HCT116 (cell line): ENCODE data around the gene KANK4. TPM values are rescaled to one million over a fixed set of nuclear protein-coding genes. Genes with fewer than 3 reads are reported as not detected.

Experiments
- ATAC-seq: fragments of 200-7000 bp; cut with Tn5 transposase; 2 replicates; pipeline ENCODE4 v1.9.1; 2020; ENCODE audit warnings: mild to moderate bottlenecking, moderate library complexity
- BruUV-seq: library from RNA; stranded (reverse); fragments of 400-500 nt; replicated peaks from 2 replicates; lab custom pipeline; 2021; lab: Mats Ljungman, UMichigan
- CTCF ChIA-PET: fragments of 300-600 bp; sonication (Branson Sonifier 250); formaldehyde crosslinking; loops from one replicate; lab custom pipeline; 2021; ENCODE audit warnings: antibody characterized with exemption; lab: Charles Lee
- POLR2A ChIA-PET: fragments of 300-600, 350-600 bp; sonication (Branson Sonifier 250); formaldehyde crosslinking; loops from one replicate; lab custom pipeline; 2021; ENCODE audit warnings: antibody characterized with exemption; lab: Charles Lee
- RAD21 ChIA-PET, 2 experiments: fragments of 300-600 bp; sonication (Branson Sonifier 250); formaldehyde crosslinking; loops; one replicate each; lab custom pipeline; 2023; ENCODE audit warnings: low total read pairs in 2 of 2; ENCODE audit not compliant: uncharacterized antibody in 2 of 2, unreplicated experiment in 2 of 2, low non-redundant PET in 1 of 2; lab: Charles Lee
- DNase-seq: peaks from one replicate; pipeline ENCODE4 v3.0.0-alpha.2; 2010; ENCODE audit warnings: low read depth, low spot score
- H2AFZ ChIP-seq: fragments of 200-600 bp; shearing (Covaris generic), sonication (generic); 2 replicates; pipeline ENCODE4 v1.6.1; 2017; ENCODE audit warnings: low read depth, mixed run types, mixed read lengths, antibody characterized with exemption, low read length; ENCODE audit not compliant: poor library complexity, severe bottlenecking
- H3K27ac ChIP-seq: 2 replicates; pipeline ENCODE4 v1.5.1; 2012; ENCODE audit warnings: low read depth, low read length
- H3K27me3 ChIP-seq: fragments of 200-600 bp; sonication (generic); 2 replicates; pipeline ENCODE4 v1.6.1; 2016; ENCODE audit warnings: mixed run types, low read length, mixed read lengths; ENCODE audit not compliant: insufficient read depth
- H3K36me3 ChIP-seq, 2 experiments: fragments of 200-500 bp in 1 of 2; fragments of 200-600 bp in 1 of 2; sonication (Bioruptor generic) in 1 of 2; sonication (generic) in 1 of 2; 2 replicates each; pipeline versions ENCODE4 v1.5.1 to v1.6.1; 2014 to 2016; ENCODE audit warnings: low read length in 2 of 2, inconsistent platforms in 1 of 2, mixed read lengths in 1 of 2, mixed run types in 1 of 2; ENCODE audit not compliant: insufficient read depth in 2 of 2, control insufficient read depth in 1 of 2
- H3K4me1 ChIP-seq, 2 experiments: fragments of 200-600 bp in 1 of 2; sonication (generic) in 1 of 2; 2 replicates each; pipeline versions ENCODE4 v1.5.1 to v1.6.1; 2012 to 2017; ENCODE audit warnings: low read length in 2 of 2, inconsistent platforms in 1 of 2, mild to moderate bottlenecking in 1 of 2, mixed read lengths in 1 of 2, mixed run types in 1 of 2, moderate library complexity in 1 of 2; ENCODE audit not compliant: insufficient read depth in 2 of 2, control insufficient read depth in 1 of 2
- H3K4me2 ChIP-seq: fragments of 200-600 bp; sonication (generic); 2 replicates; pipeline ENCODE4 v1.6.1; 2017; ENCODE audit warnings: mixed run types, low read length, mixed read lengths
- H3K4me3 ChIP-seq, 2 experiments: fragments of 200-600 bp in 1 of 2; sonication (generic) in 1 of 2; replicated peaks in 1 of 2; 2 replicates each; pipeline ENCODE4 v1.5.1; 2011 to 2016; ENCODE audit warnings: low read length in 2 of 2, control low read depth in 1 of 2, low read depth in 1 of 2, mild to moderate bottlenecking in 1 of 2, mixed read lengths in 1 of 2, mixed run types in 1 of 2
- H3K79me2 ChIP-seq: fragments of 200-600 bp; sonication (generic); 2 replicates; pipeline ENCODE4 v1.6.1; 2017; ENCODE audit warnings: mild to moderate bottlenecking, mixed run types, low read length, moderate library complexity, mixed read lengths; ENCODE audit not compliant: insufficient read depth
- H3K9ac ChIP-seq: fragments of 200-600 bp; sonication (generic); 2 replicates; pipeline ENCODE4 v1.6.1; 2016; ENCODE audit warnings: low read length, mixed read lengths
- H3K9me2 ChIP-seq: fragments of 200-600 bp; sonication (generic), shearing (Covaris generic); 2 replicates; pipeline ENCODE4 v1.6.1; 2017; ENCODE audit warnings: mixed run types, mild to moderate bottlenecking, moderate library complexity; ENCODE audit not compliant: insufficient read depth
- H3K9me3 ChIP-seq, 2 experiments: fragments of 200-500 bp in 1 of 2; fragments of 200-600 bp in 1 of 2; sonication (Bioruptor generic) in 1 of 2; sonication (generic) in 1 of 2; 2 replicates each; pipeline ENCODE4 v1.6.1; 2014 to 2017; ENCODE audit warnings: low read length in 2 of 2, mixed read lengths in 2 of 2, inconsistent platforms in 1 of 2, low read depth in 1 of 2, mild to moderate bottlenecking in 1 of 2, mixed run types in 1 of 2, moderate library complexity in 1 of 2; ENCODE audit not compliant: control insufficient read depth in 1 of 2, insufficient read depth in 1 of 2
- H4K20me1 ChIP-seq: fragments of 200-600 bp; sonication (generic), shearing (Covaris generic); 2 replicates; pipeline ENCODE4 v1.6.1; 2017; ENCODE audit warnings: mixed run types, mild to moderate bottlenecking, moderate library complexity; ENCODE audit not compliant: insufficient read depth
- ATF3 ChIP-seq: IDR thresholded peaks from 2 replicates; pipeline ENCODE4 v1.6.1; 2012
- CEBPB ChIP-seq: IDR thresholded peaks from 2 replicates; pipeline ENCODE4 v1.6.1; 2012; ENCODE audit warnings: low read depth
- CTCF ChIP-seq, 3 experiments: fragments of 200-600 bp in 1 of 3; sonication (generic) in 1 of 3; IDR thresholded peaks in 2 of 3; conservative IDR thresholded peaks in 1 of 3; 2 replicates each; pipeline ENCODE4 v1.5.1; 2012 to 2017; ENCODE audit warnings: low read depth in 2 of 3, low read length in 2 of 3, antibody characterized with exemption in 1 of 3, borderline replicate concordance in 1 of 3, control low read depth in 1 of 3, mild to moderate bottlenecking in 1 of 3, mixed read lengths in 1 of 3, mixed run types in 1 of 3, moderate library complexity in 1 of 3; ENCODE audit not compliant: insufficient read depth in 1 of 3
- ELF1 ChIP-seq: IDR thresholded peaks from 2 replicates; pipeline ENCODE4 v1.6.1; 2012; ENCODE audit warnings: low read depth, borderline replicate concordance
- EZH2phosphoT487 ChIP-seq: fragments of 200-600 bp; IDR thresholded peaks from 2 replicates; pipeline ENCODE4 v1.6.1; 2018; ENCODE audit warnings: antibody characterized with exemption, borderline replicate concordance
- FOSL1 ChIP-seq: IDR thresholded peaks from 2 replicates; pipeline ENCODE4 v1.6.1; 2012; ENCODE audit warnings: low read depth
- JUND ChIP-seq: IDR thresholded peaks from 2 replicates; pipeline ENCODE4 v1.6.1; 2012
- YY1 ChIP-seq: IDR thresholded peaks from 2 replicates; pipeline ENCODE4 v1.6.1; 2011; ENCODE audit warnings: low read length, low read depth, moderate library complexity, mild to moderate bottlenecking; ENCODE audit not compliant: insufficient replicate concordance; ENCODE audit errors: extremely low read depth
- ZBTB33 ChIP-seq: IDR thresholded peaks from 2 replicates; pipeline ENCODE4 v1.6.1; 2011; ENCODE audit warnings: mild to moderate bottlenecking, low read length, moderate library complexity; ENCODE audit not compliant: insufficient replicate concordance; ENCODE audit errors: extremely low read depth
- ZNF274 ChIP-seq: fragments of 200-500 bp; sonication (Bioruptor generic); IDR thresholded peaks from 2 replicates; pipeline ENCODE4 v1.6.1; 2014; ENCODE audit warnings: mild to moderate bottlenecking, low read depth, low read length, inconsistent platforms
- intact Hi-C: fragments of 100-400 bp; cut with micrococcal nuclease; formaldehyde crosslinking; loops from 2 replicates; pipeline ENCODE4 v1.10.0; 2022
- total RNA-seq: library from RNA; stranded (reverse); gene quantifications from one replicate; pipeline ENCODE4 v1.2.1, GENCODE V29; 2021; ENCODE audit not compliant: unreplicated experiment

Gene KANK4
- total RNA-seq, 1 experiment from 2014 or later, result not detected

GRCh38 chr1:62317021-62317768 lies 2.0 kb downstream of the KANK4 start:
- CTCF ChIA-PET, result no interaction called here
- POLR2A ChIA-PET, result no interaction called here
- H3K9me3 ChIP-seq, result no peaks in the 10 kb centered on the region
- intact Hi-C loops, result no loop called here
- RAD21 ChIA-PET, result no interaction called here
- no peaks in the 10 kb centered on the region for H3K79me2 ChIP-seq
- H4K20me1 ChIP-seq, result no peaks in the 10 kb centered on the region
- DNase-seq (no peak), ATAC-seq (no peak)
- TF ChIP-seq ELF1 (no peak), JUND (no peak), YY1 (no peak), CEBPB (no peak), ZNF274 (no peak), ZBTB33 (no peak), ATF3 (no peak), FOSL1 (no peak), CTCF (IDR thresholded peaks at IDR 0.05 in 2 of 3, conservative IDR thresholded peaks at IDR 0.05 in 1 of 3; ENCODE audit: borderline replicate concordance in 1 of 3, insufficient read depth in 1 of 3, low read depth in 2 of 3, low read length in 2 of 3) (no peak), EZH2phosphoT487 (no peak)
- H2AFZ ChIP-seq, result no peak overlapping the region
- H3K4me2 ChIP-seq, result no peak overlapping the region
- peaks cover 0 to 10% of the 10 kb centered on the region in 2 experiments; a peak in 2 of 4 replicates for H3K4me1 ChIP-seq
- no peaks in the 10 kb centered on the region for H3K9me2 ChIP-seq
- no peak overlapping the region for H3K9ac ChIP-seq
- no peaks in the 10 kb centered on the region; the same call in 1 of the 2 replicates for H3K27me3 ChIP-seq
- no peak overlapping the region for H3K4me3 ChIP-seq
- H3K27ac ChIP-seq, result no peak overlapping the region
- BruUV-seq, result no TSS peak
- no peaks in the 10 kb centered on the region for H3K36me3 ChIP-seq
